Amniotic epithelial cell (primary cell): ENCODE measurements around the gene EPN1.
A peak's percentile ranks its signal among the peaks of the same experiment; 100 is the strongest.

ENCODE experiments used
- DNase-seq: peaks from one replicate; pipeline ENCODE4 v3.0.0-alpha.2; 2010; ENCODE audit warnings: low read depth

Gene EPN1

GRCh38 chr19:55646889-55647731 is 27.9 kb upstream of the EPN1 start:
- no peak for DNase-seq

- peak; percentile 79 for DNase-seq
Observed at GRCh38 chr19:55647732-55648584, 27.1 kb upstream of the EPN1 start, which contains the start of gene CCDC106. Gene CCDC106, plus strand, starts transcription at chr19:55648212. Its CDS starts 835 bp downstream, at chr19:55649047.

- DNase-seq, result no peak
Observed at GRCh38 chr19:55648585-55649267, 26.3 kb upstream of the EPN1 start.

- DNase-seq, result no peak
Observed at GRCh38 chr19:55649268-55650125, 25.5 kb upstream of the EPN1 start.

GRCh38 chr19:55650126-55650557 is 24.9 kb upstream of the EPN1 start:
- DNase-seq, result no peak

- no peak for DNase-seq
Observed at GRCh38 chr19:55650602-55651230, 24.3 kb upstream of the EPN1 start.

GRCh38 chr19:55651236-55651635 is 23.8 kb upstream of the EPN1 start:
- no peak for DNase-seq

- DNase-seq, result no peak
Observed at GRCh38 chr19:55652311-55653128, 22.5 kb upstream of the EPN1 start.

- DNase-seq, result peak; percentile 97
Observed at GRCh38 chr19:55653651-55654322, 21.2 kb upstream of the EPN1 start.

GRCh38 chr19:55654323-55654867 is 20.6 kb upstream of the EPN1 start:
- DNase-seq, result peak; percentile 99

- DNase-seq, result peak; percentile 82
Observed at GRCh38 chr19:55654868-55655647, 20.0 kb upstream of the EPN1 start, which contains the start of gene U2AF2. Gene U2AF2, plus strand, starts transcription at chr19:55655035. Its CDS starts 70 bp downstream, at chr19:55655105.

- no peak for DNase-seq
Observed at GRCh38 chr19:55655648-55656040, 19.4 kb upstream of the EPN1 start.

GRCh38 chr19:55656552-55656951 is 18.5 kb upstream of the EPN1 start:
- DNase-seq, result no peak

GRCh38 chr19:55656988-55657747 is 17.9 kb upstream of the EPN1 start:
- no peak for DNase-seq

- no peak for DNase-seq
Observed at GRCh38 chr19:55658846-55659459, 16.1 kb upstream of the EPN1 start.

GRCh38 chr19:55659822-55660221 is 15.2 kb upstream of the EPN1 start:
- DNase-seq, result no peak

GRCh38 chr19:55660404-55660803 is 14.6 kb upstream of the EPN1 start:
- no peak for DNase-seq
